ENCODE data around the gene ZNF493. TPM values are rescaled to one million over a fixed set of nuclear protein-coding genes. Genes with fewer than 3 reads are reported as not detected.

Gene ZNF493
- total and polyA plus RNA-seq, 2 experiments from 2014 or later = 8.3 to 8.6 TPM

- Histone ChIP-seq H3F3A (ENCODE audit: insufficient read depth) (no peaks in the 10 kb centered on the region), H3K4me1 (ENCODE audit: insufficient read depth) (no peaks in the 10 kb centered on the region), H3K79me2 (ENCODE audit: insufficient read depth) (no peaks in the 10 kb centered on the region), H3K36me3 (ENCODE audit: low read depth) (no peaks in the 10 kb centered on the region), H3K27me3 (replicated peaks; ENCODE audit: insufficient read depth) (no peaks in the 10 kb centered on the region), H2AFZ (no peak overlapping the region), H3K4me3 (no peak overlapping the region), H3K9me2 (ENCODE audit: insufficient read depth) (no peaks in the 10 kb centered on the region), H3K9ac (no peak overlapping the region), H4K20me1 (ENCODE audit: insufficient read depth) (no peaks in the 10 kb centered on the region), H3K9me3 (ENCODE audit: low read depth) (no peaks in the 10 kb centered on the region), H3K27ac (no peak overlapping the region), H3K4me2 (ENCODE audit: unreplicated experiment) (no peak overlapping the region)
- no peak for TF ChIP-seq EZH2 (IDR thresholded peaks at IDR 0.05; ENCODE audit: insufficient read depth, poor library complexity, severe bottlenecking)
- TF ChIP-seq EZH2phosphoT487 (IDR thresholded peaks at IDR 0.05; ENCODE audit: insufficient read depth, low read depth) = no peak
- 54 to 63% methylated on average over 16 of the region's 16 CpGs for WGBS, 2 experiments (ENCODE audit: low coverage in 1 of 2, low lambda C conversion rate in 2 of 2, missing lambda C conversion rate in 2 of 2)
- DNase-seq = no peak
- in situ Hi-C loops (cut with MboI) = no loop called here
Observed at GRCh38 chr19:21440321-21440720, 43.4 kb downstream of the ZNF493 start.

DNA sequence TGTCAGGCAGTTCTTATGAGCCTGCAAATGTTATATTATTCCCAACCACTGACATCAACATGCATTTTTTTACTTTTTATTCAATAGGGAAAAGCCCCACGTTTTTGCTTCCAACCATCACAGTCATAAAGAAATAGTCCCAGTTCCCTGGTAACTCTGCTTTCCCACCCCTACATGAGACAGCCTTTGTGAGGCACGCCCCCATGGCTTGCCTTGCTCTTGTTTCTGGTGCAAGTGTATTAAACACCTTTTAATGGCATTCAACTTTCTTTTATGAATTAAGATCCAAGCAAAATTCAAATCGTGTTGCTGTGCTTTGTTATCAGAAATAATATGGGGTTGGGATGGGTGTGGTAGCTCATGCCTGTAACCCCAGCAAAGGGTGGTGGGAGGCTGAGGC, 54.3 kb downstream of the ZNF493 start:
- Histone ChIP-seq H3K79me2 (ENCODE audit: insufficient read depth) (no peaks in the 10 kb centered on the region), H3K4me3 (no peak overlapping the region), H3F3A (ENCODE audit: insufficient read depth) (no peaks in the 10 kb centered on the region), H2AFZ (no peak overlapping the region), H3K27me3 (replicated peaks; ENCODE audit: insufficient read depth) (no peaks in the 10 kb centered on the region), H3K27ac (no peak overlapping the region), H3K4me2 (ENCODE audit: unreplicated experiment) (no peak overlapping the region), H3K9ac (no peak overlapping the region), H3K36me3 (ENCODE audit: low read depth) (no peaks in the 10 kb centered on the region), H3K9me3 (ENCODE audit: low read depth) (no peaks in the 10 kb centered on the region), H3K4me1 (ENCODE audit: insufficient read depth) (no peaks in the 10 kb centered on the region), H3K9me2 (ENCODE audit: insufficient read depth) (no peaks in the 10 kb centered on the region), H4K20me1 (ENCODE audit: insufficient read depth) (no peaks in the 10 kb centered on the region)
- TF ChIP-seq EZH2phosphoT487 (IDR thresholded peaks at IDR 0.05; ENCODE audit: insufficient read depth, low read depth) (no peak), EZH2 (IDR thresholded peaks at IDR 0.05; ENCODE audit: insufficient read depth, poor library complexity, severe bottlenecking) (no peak)
- no peak for DNase-seq
- 13 to 24% methylated on average over 3 of the region's 3 CpGs for WGBS, 2 experiments (ENCODE audit: low coverage in 1 of 2, low lambda C conversion rate in 2 of 2, missing lambda C conversion rate in 2 of 2)
- in situ Hi-C loops (cut with MboI) = no loop called here

DNA sequence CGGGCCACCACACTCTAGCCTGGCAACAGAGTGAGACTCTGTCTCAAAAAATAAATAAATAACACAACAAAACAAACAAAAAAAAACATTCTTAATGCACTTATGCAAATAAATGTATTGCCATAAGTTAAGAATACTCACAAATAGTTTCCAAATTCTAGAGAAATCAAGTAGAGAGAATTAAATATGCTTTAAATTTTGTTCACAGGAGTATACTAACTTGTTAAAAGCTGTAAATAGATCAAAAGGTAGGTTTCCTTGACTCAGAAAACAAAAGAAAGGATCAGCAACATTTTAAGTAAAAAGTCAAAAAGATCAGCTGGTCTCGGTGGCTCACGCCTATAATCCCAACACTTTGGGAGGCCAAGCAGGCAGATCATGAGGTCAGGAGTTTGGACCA, 58.0 kb downstream of the ZNF493 start:
- DNase-seq = no peak
- H3K9ac ChIP-seq = no peak overlapping the region
- H3F3A ChIP-seq (ENCODE audit: insufficient read depth) = no peaks in the 10 kb centered on the region
- H3K4me1 ChIP-seq (ENCODE audit: insufficient read depth) = no peaks in the 10 kb centered on the region
- no peak overlapping the region for H2AFZ ChIP-seq
- no peaks in the 10 kb centered on the region for H3K79me2 ChIP-seq (ENCODE audit: insufficient read depth)
- no peak overlapping the region for H3K4me2 ChIP-seq (ENCODE audit: unreplicated experiment)
- TF ChIP-seq EZH2 (IDR thresholded peaks at IDR 0.05; ENCODE audit: insufficient read depth, poor library complexity, severe bottlenecking) = no peak
- TF ChIP-seq EZH2phosphoT487 (IDR thresholded peaks at IDR 0.05; ENCODE audit: insufficient read depth, low read depth) = no peak
- in situ Hi-C loops (cut with MboI) = no loop called here
- 61 to 65% methylated on average over 3 of the region's 3 CpGs for WGBS, 2 experiments (ENCODE audit: low coverage in 1 of 2, low lambda C conversion rate in 2 of 2, missing lambda C conversion rate in 2 of 2)
- H3K9me3 ChIP-seq (ENCODE audit: low read depth) = no peaks in the 10 kb centered on the region
- H3K27me3 ChIP-seq (replicated peaks; ENCODE audit: insufficient read depth) = no peaks in the 10 kb centered on the region
- no peaks in the 10 kb centered on the region for H3K36me3 ChIP-seq (ENCODE audit: low read depth)
- H3K27ac ChIP-seq = no peak overlapping the region
- no peak overlapping the region for H3K4me3 ChIP-seq
- no peaks in the 10 kb centered on the region for H3K9me2 ChIP-seq (ENCODE audit: insufficient read depth)
- no peaks in the 10 kb centered on the region for H4K20me1 ChIP-seq (ENCODE audit: insufficient read depth)

GRCh38 chr19:21460686-21461085, 63.8 kb downstream of the ZNF493 start:
- Histone ChIP-seq H3K27ac (no peak overlapping the region), H3K79me2 (ENCODE audit: insufficient read depth) (no peaks in the 10 kb centered on the region), H3F3A (ENCODE audit: insufficient read depth) (no peaks in the 10 kb centered on the region), H4K20me1 (ENCODE audit: insufficient read depth) (no peaks in the 10 kb centered on the region), H3K4me3 (no peak overlapping the region), H2AFZ (no peak overlapping the region), H3K9me3 (ENCODE audit: low read depth) (no peaks in the 10 kb centered on the region), H3K27me3 (replicated peaks; ENCODE audit: insufficient read depth) (no peaks in the 10 kb centered on the region), H3K9me2 (ENCODE audit: insufficient read depth) (no peaks in the 10 kb centered on the region), H3K4me2 (ENCODE audit: unreplicated experiment) (no peak overlapping the region), H3K4me1 (ENCODE audit: insufficient read depth) (no peaks in the 10 kb centered on the region), H3K36me3 (ENCODE audit: low read depth) (no peaks in the 10 kb centered on the region), H3K9ac (no peak overlapping the region)
- TF ChIP-seq EZH2 (IDR thresholded peaks at IDR 0.05; ENCODE audit: insufficient read depth, poor library complexity, severe bottlenecking) = no peak
- no peak for TF ChIP-seq EZH2phosphoT487 (IDR thresholded peaks at IDR 0.05; ENCODE audit: insufficient read depth, low read depth)
- in situ Hi-C loops (cut with MboI) = no loop called here
- DNase-seq = no peak

DNA sequence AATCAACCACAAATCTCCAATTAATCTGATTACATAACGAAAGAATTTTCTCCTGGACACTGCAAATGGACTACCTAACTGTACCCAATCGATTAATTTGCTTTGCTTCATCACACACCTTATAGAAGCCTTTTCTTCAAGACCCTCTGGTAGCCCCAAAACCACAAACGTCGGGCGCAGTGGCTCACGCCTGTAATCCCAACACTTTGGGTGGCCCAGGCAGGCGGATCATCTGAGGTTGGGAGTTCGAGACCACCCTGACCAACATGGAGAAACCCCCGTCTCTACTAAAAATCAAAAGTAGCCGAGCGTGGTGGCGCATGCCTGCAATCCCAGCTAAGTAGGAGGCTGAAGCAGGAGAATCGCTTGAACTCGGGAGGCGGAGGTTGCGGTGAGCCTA, 65.6 kb downstream of the ZNF493 start:
- TF ChIP-seq EZH2phosphoT487 (IDR thresholded peaks at IDR 0.05; ENCODE audit: insufficient read depth, low read depth) (no peak), EZH2 (IDR thresholded peaks at IDR 0.05; ENCODE audit: insufficient read depth, poor library complexity, severe bottlenecking) (no peak)
- Histone ChIP-seq H3K4me1 (ENCODE audit: insufficient read depth) (no peaks in the 10 kb centered on the region), H2AFZ (no peak overlapping the region), H3K9ac (no peak overlapping the region), H4K20me1 (ENCODE audit: insufficient read depth) (no peaks in the 10 kb centered on the region), H3K4me2 (ENCODE audit: unreplicated experiment) (no peak overlapping the region), H3K27me3 (replicated peaks; ENCODE audit: insufficient read depth) (no peaks in the 10 kb centered on the region), H3K27ac (no peak overlapping the region), H3K9me3 (ENCODE audit: low read depth) (no peaks in the 10 kb centered on the region), H3K36me3 (ENCODE audit: low read depth) (no peaks in the 10 kb centered on the region), H3K4me3 (no peak overlapping the region), H3K79me2 (ENCODE audit: insufficient read depth) (no peaks in the 10 kb centered on the region), H3K9me2 (ENCODE audit: insufficient read depth) (no peaks in the 10 kb centered on the region), H3F3A (ENCODE audit: insufficient read depth) (no peaks in the 10 kb centered on the region)
- WGBS, 2 experiments (ENCODE audit: low coverage in 1 of 2, low lambda C conversion rate in 2 of 2, missing lambda C conversion rate in 2 of 2) = 75 to 85% methylated on average over 16 of the region's 16 CpGs
- in situ Hi-C loops (cut with MboI) = no loop called here
- no peak for DNase-seq

All from GM23248 (cell line).